GM13977 (cell line): Measurements from ENCODE around the gene GSG1L.

Source experiments
- DNase-seq: peaks from one replicate; pipeline ENCODE4 v3.0.0; 2012; ENCODE audit warnings: low spot score
- CTCF ChIP-seq: IDR thresholded peaks from 2 replicates; pipeline ENCODE4 v1.5.1; 2012; ENCODE audit warnings: mild to moderate bottlenecking, control low read depth; ENCODE audit not compliant: insufficient read depth; ENCODE audit errors: extremely low read depth, missing control alignments
- in situ Hi-C: fragments of 300-500 bp; cut with MboI; formaldehyde crosslinking; loops from one replicate; pipeline ENCODE4 v1.12.0; 2022; ENCODE audit warnings: low sequenced_read_pairs, low pct_unique_long_range_greater_than_20kb, mixed read lengths, inconsistent platforms; ENCODE audit not compliant: unreplicated experiment

Gene GSG1L

GRCh38 chr16:28003021-28003865, 60.3 kb downstream of the GSG1L start:
- in situ Hi-C loops: no loop called here
- no peak for DNase-seq

DNA sequence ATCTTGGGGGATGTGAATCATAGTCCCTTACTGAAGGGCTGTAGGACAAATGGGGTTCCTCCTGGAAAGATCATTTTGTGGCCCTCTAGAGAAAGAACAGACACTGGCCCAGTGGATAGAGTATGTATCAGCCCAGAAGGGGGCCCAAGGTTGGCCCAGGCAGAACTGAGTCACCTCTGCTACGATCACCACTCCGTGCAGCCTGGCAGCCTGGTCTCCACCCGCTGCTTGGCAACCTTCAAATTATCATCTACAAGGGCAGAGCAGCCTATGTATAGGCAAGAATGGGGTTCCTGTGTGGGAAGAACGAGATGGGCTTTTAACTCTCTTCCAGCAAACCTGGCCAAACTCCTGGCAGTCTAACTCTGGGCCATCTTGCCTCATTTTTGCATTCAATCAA, 61.9 kb downstream of the GSG1L start:
- DNase-seq: no peak
- TF ChIP-seq CTCF: no peak
- in situ Hi-C loops: no loop called here

More at GRCh38 chr16:28003021-28003865, 60.3 kb downstream of the GSG1L start:
- TF ChIP-seq CTCF: no peak

- in situ Hi-C loops: no loop called here
- DNase-seq: no peak
- TF ChIP-seq CTCF: no peak
Observed at GRCh38 chr16:28001184-28001583, 62.3 kb downstream of the GSG1L start.

- DNase-seq: no peak
- in situ Hi-C loops: no loop called here
Observed at GRCh38 chr16:28000314-28001169, 63.0 kb downstream of the GSG1L start.

DNA sequence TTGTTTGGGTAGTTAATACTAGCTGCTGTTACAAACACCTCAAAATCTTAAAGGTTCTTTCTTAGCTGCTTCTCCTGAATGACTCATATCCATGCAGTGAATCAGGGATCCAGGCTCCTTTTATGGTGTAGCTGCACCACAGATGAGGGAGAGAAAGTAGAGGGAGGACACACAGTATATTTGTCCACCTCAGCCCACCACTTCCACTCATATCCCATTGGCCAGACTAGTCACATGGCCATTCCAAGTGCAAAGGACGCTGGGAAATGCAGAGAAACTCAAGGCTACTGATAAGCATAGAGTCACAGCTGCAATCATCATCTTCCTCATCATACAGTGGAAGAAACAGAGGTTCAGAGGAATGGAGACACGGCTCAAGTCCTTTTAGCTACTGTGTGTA, 63.8 kb downstream of the GSG1L start:
- in situ Hi-C loops: no loop called here
- TF ChIP-seq CTCF: no peak
- DNase-seq: no peak

More at GRCh38 chr16:28000314-28001169, 63.0 kb downstream of the GSG1L start:
- TF ChIP-seq CTCF: no peak

- in situ Hi-C loops: no loop called here
- TF ChIP-seq CTCF: no peak
- no peak for DNase-seq
Observed at GRCh38 chr16:27995378-27995777, 68.1 kb downstream of the GSG1L start.
